HCT116 (cell line): ENCODE data around the gene GPR176. TPM values are rescaled to one million over a fixed set of nuclear protein-coding genes. Genes with fewer than 3 reads are reported as not detected.

Source experiments
- ATAC-seq: fragments of 200-7000 bp; cut with Tn5 transposase; 2 replicates; pipeline ENCODE4 v1.9.1; 2020; ENCODE audit warnings: mild to moderate bottlenecking, moderate library complexity
- BruUV-seq: library from RNA; stranded (reverse); fragments of 400-500 nt; replicated peaks from 2 replicates; lab custom pipeline; 2021; lab: Mats Ljungman, UMichigan
- CTCF ChIA-PET: fragments of 300-600 bp; sonication (Branson Sonifier 250); formaldehyde crosslinking; loops from one replicate; lab custom pipeline; 2021; ENCODE audit warnings: antibody characterized with exemption; lab: Charles Lee
- POLR2A ChIA-PET: fragments of 300-600, 350-600 bp; sonication (Branson Sonifier 250); formaldehyde crosslinking; loops from one replicate; lab custom pipeline; 2021; ENCODE audit warnings: antibody characterized with exemption; lab: Charles Lee
- RAD21 ChIA-PET, 2 experiments: fragments of 300-600 bp; sonication (Branson Sonifier 250); formaldehyde crosslinking; loops; one replicate each; lab custom pipeline; 2023; ENCODE audit warnings: low total read pairs in 2 of 2; ENCODE audit not compliant: uncharacterized antibody in 2 of 2, unreplicated experiment in 2 of 2, low non-redundant PET in 1 of 2; lab: Charles Lee
- DNase-seq: peaks from one replicate; pipeline ENCODE4 v3.0.0-alpha.2; 2010; ENCODE audit warnings: low read depth, low spot score
- H2AFZ ChIP-seq: fragments of 200-600 bp; shearing (Covaris generic), sonication (generic); 2 replicates; pipeline ENCODE4 v1.6.1; 2017; ENCODE audit warnings: low read depth, mixed run types, mixed read lengths, antibody characterized with exemption, low read length; ENCODE audit not compliant: poor library complexity, severe bottlenecking
- H3K27ac ChIP-seq: 2 replicates; pipeline ENCODE4 v1.5.1; 2012; ENCODE audit warnings: low read depth, low read length
- H3K27me3 ChIP-seq: fragments of 200-600 bp; sonication (generic); 2 replicates; pipeline ENCODE4 v1.6.1; 2016; ENCODE audit warnings: mixed run types, low read length, mixed read lengths; ENCODE audit not compliant: insufficient read depth
- H3K36me3 ChIP-seq, 2 experiments: fragments of 200-500 bp in 1 of 2; fragments of 200-600 bp in 1 of 2; sonication (Bioruptor generic) in 1 of 2; sonication (generic) in 1 of 2; 2 replicates each; pipeline versions ENCODE4 v1.5.1 to v1.6.1; 2014 to 2016; ENCODE audit warnings: low read length in 2 of 2, inconsistent platforms in 1 of 2, mixed read lengths in 1 of 2, mixed run types in 1 of 2; ENCODE audit not compliant: insufficient read depth in 2 of 2, control insufficient read depth in 1 of 2
- H3K4me1 ChIP-seq, 2 experiments: fragments of 200-600 bp in 1 of 2; sonication (generic) in 1 of 2; 2 replicates each; pipeline versions ENCODE4 v1.5.1 to v1.6.1; 2012 to 2017; ENCODE audit warnings: low read length in 2 of 2, inconsistent platforms in 1 of 2, mild to moderate bottlenecking in 1 of 2, mixed read lengths in 1 of 2, mixed run types in 1 of 2, moderate library complexity in 1 of 2; ENCODE audit not compliant: insufficient read depth in 2 of 2, control insufficient read depth in 1 of 2
- H3K4me2 ChIP-seq: fragments of 200-600 bp; sonication (generic); 2 replicates; pipeline ENCODE4 v1.6.1; 2017; ENCODE audit warnings: mixed run types, low read length, mixed read lengths
- H3K4me3 ChIP-seq, 2 experiments: fragments of 200-600 bp in 1 of 2; sonication (generic) in 1 of 2; replicated peaks in 1 of 2; 2 replicates each; pipeline ENCODE4 v1.5.1; 2011 to 2016; ENCODE audit warnings: low read length in 2 of 2, control low read depth in 1 of 2, low read depth in 1 of 2, mild to moderate bottlenecking in 1 of 2, mixed read lengths in 1 of 2, mixed run types in 1 of 2
- H3K79me2 ChIP-seq: fragments of 200-600 bp; sonication (generic); 2 replicates; pipeline ENCODE4 v1.6.1; 2017; ENCODE audit warnings: mild to moderate bottlenecking, mixed run types, low read length, moderate library complexity, mixed read lengths; ENCODE audit not compliant: insufficient read depth
- H3K9ac ChIP-seq: fragments of 200-600 bp; sonication (generic); 2 replicates; pipeline ENCODE4 v1.6.1; 2016; ENCODE audit warnings: low read length, mixed read lengths
- H3K9me2 ChIP-seq: fragments of 200-600 bp; sonication (generic), shearing (Covaris generic); 2 replicates; pipeline ENCODE4 v1.6.1; 2017; ENCODE audit warnings: mixed run types, mild to moderate bottlenecking, moderate library complexity; ENCODE audit not compliant: insufficient read depth
- H3K9me3 ChIP-seq, 2 experiments: fragments of 200-500 bp in 1 of 2; fragments of 200-600 bp in 1 of 2; sonication (Bioruptor generic) in 1 of 2; sonication (generic) in 1 of 2; 2 replicates each; pipeline ENCODE4 v1.6.1; 2014 to 2017; ENCODE audit warnings: low read length in 2 of 2, mixed read lengths in 2 of 2, inconsistent platforms in 1 of 2, low read depth in 1 of 2, mild to moderate bottlenecking in 1 of 2, mixed run types in 1 of 2, moderate library complexity in 1 of 2; ENCODE audit not compliant: control insufficient read depth in 1 of 2, insufficient read depth in 1 of 2
- H4K20me1 ChIP-seq: fragments of 200-600 bp; sonication (generic), shearing (Covaris generic); 2 replicates; pipeline ENCODE4 v1.6.1; 2017; ENCODE audit warnings: mixed run types, mild to moderate bottlenecking, moderate library complexity; ENCODE audit not compliant: insufficient read depth
- CBX3 ChIP-seq: IDR thresholded peaks from 2 replicates; pipeline ENCODE4 v1.6.1; 2012; ENCODE audit warnings: low read depth
- CEBPB ChIP-seq: IDR thresholded peaks from 2 replicates; pipeline ENCODE4 v1.6.1; 2012; ENCODE audit warnings: low read depth
- EGR1 ChIP-seq: IDR thresholded peaks from 2 replicates; pipeline ENCODE4 v1.6.1; 2012; ENCODE audit warnings: low read depth
- ELF1 ChIP-seq: IDR thresholded peaks from 2 replicates; pipeline ENCODE4 v1.6.1; 2012; ENCODE audit warnings: low read depth, borderline replicate concordance
- EZH2 ChIP-seq: fragments of 200-600 bp; sonication (generic); IDR thresholded peaks from 2 replicates; pipeline ENCODE4 v1.6.1; 2017; ENCODE audit warnings: antibody characterized with exemption, mixed run types
- EZH2phosphoT487 ChIP-seq: fragments of 200-600 bp; IDR thresholded peaks from 2 replicates; pipeline ENCODE4 v1.6.1; 2018; ENCODE audit warnings: antibody characterized with exemption, borderline replicate concordance
- POLR2A ChIP-seq: IDR thresholded peaks from 2 replicates; pipeline ENCODE4 v1.7.0; 2011; ENCODE audit warnings: borderline replicate concordance; ENCODE audit not compliant: insufficient read depth, insufficient read length; ENCODE audit errors: extremely low read depth
- POLR2AphosphoS5 ChIP-seq: IDR thresholded peaks from 2 replicates; pipeline ENCODE4 v1.6.1; 2011; ENCODE audit warnings: mild to moderate bottlenecking, low read depth, low read length, moderate library complexity
- RAD21 ChIP-seq: IDR thresholded peaks from 2 replicates; pipeline ENCODE4 v1.6.1; 2012; ENCODE audit warnings: low read depth, mild to moderate bottlenecking
- SP1 ChIP-seq: IDR thresholded peaks from 2 replicates; pipeline ENCODE4 v1.6.1; 2012; ENCODE audit warnings: low read depth
- SRF ChIP-seq: IDR thresholded peaks from 2 replicates; pipeline ENCODE4 v1.6.1; 2012; ENCODE audit warnings: low read depth
- TCF7L2 ChIP-seq: IDR thresholded peaks from 2 replicates; pipeline ENCODE4 v1.7.0; 2011; ENCODE audit warnings: borderline replicate concordance, inconsistent platforms; ENCODE audit not compliant: insufficient read depth, insufficient read length; ENCODE audit errors: extremely low read depth
- YY1 ChIP-seq: IDR thresholded peaks from 2 replicates; pipeline ENCODE4 v1.6.1; 2011; ENCODE audit warnings: low read length, low read depth, moderate library complexity, mild to moderate bottlenecking; ENCODE audit not compliant: insufficient replicate concordance; ENCODE audit errors: extremely low read depth
- ZBTB33 ChIP-seq: IDR thresholded peaks from 2 replicates; pipeline ENCODE4 v1.6.1; 2011; ENCODE audit warnings: mild to moderate bottlenecking, low read length, moderate library complexity; ENCODE audit not compliant: insufficient replicate concordance; ENCODE audit errors: extremely low read depth
- ZFX ChIP-seq: fragments of 450-650 bp; IDR thresholded peaks from 2 replicates; pipeline ENCODE4 v1.6.1; 2017
- ZNF274 ChIP-seq: fragments of 200-500 bp; sonication (Bioruptor generic); IDR thresholded peaks from 2 replicates; pipeline ENCODE4 v1.6.1; 2014; ENCODE audit warnings: mild to moderate bottlenecking, low read depth, low read length, inconsistent platforms
- intact Hi-C: fragments of 100-400 bp; cut with micrococcal nuclease; formaldehyde crosslinking; loops from 2 replicates; pipeline ENCODE4 v1.10.0; 2022
- total RNA-seq: library from RNA; stranded (reverse); gene quantifications from one replicate; pipeline ENCODE4 v1.2.1, GENCODE V29; 2021; ENCODE audit not compliant: unreplicated experiment
- TF ChIP-seq, protein P1 (sequence below), 3 experiments: fragments of 200-600 bp in 1 of 3; sonication (generic) in 1 of 3; IDR thresholded peaks in 2 of 3; conservative IDR thresholded peaks in 1 of 3; 2 replicates each; pipeline ENCODE4 v1.5.1; 2012 to 2017; ENCODE audit warnings: low read depth in 2 of 3, low read length in 2 of 3, antibody characterized with exemption in 1 of 3, borderline replicate concordance in 1 of 3, control low read depth in 1 of 3, mild to moderate bottlenecking in 1 of 3, mixed read lengths in 1 of 3, mixed run types in 1 of 3, moderate library complexity in 1 of 3; ENCODE audit not compliant: insufficient read depth in 1 of 3
- TF ChIP-seq, protein P2 (sequence below): IDR thresholded peaks from 2 replicates; pipeline ENCODE4 v1.6.1; 2012; ENCODE audit warnings: low read depth
- TF ChIP-seq, protein P3 (sequence below): IDR thresholded peaks from 2 replicates; pipeline ENCODE4 v1.6.1; 2012

Gene GPR176
- total RNA-seq, 1 experiment from 2014 or later: 1.7 TPM

- CTCF ChIA-PET: no interaction called here
- DNase-seq: no peak
- Histone ChIP-seq H3K79me2 (no peaks in the 10 kb centered on the region), H3K27me3 (no peaks in the 10 kb centered on the region), H2AFZ (no peak overlapping the region), H4K20me1 (no peaks in the 10 kb centered on the region), H3K9me2 (no peaks in the 10 kb centered on the region), H3K9me3 (no peaks in the 10 kb centered on the region), H3K27ac (no peak overlapping the region), H3K36me3 (no peaks in the 10 kb centered on the region)
- RAD21 ChIA-PET: no interaction called here
- ATAC-seq: no peak
- BruUV-seq: no TSS peak
- intact Hi-C loops: no loop called here
- TF ChIP-seq RAD21 (no peak), CBX3 (no peak), ZNF274 (no peak), SP1 (no peak), ZBTB33 (no peak), SRF (no peak), EZH2 (no peak), ZFX (no peak), POLR2AphosphoS5 (no peak), EZH2phosphoT487 (no peak), POLR2A (no peak), TCF7L2 (no peak), CEBPB (no peak), ELF1 (no peak), YY1 (no peak), EGR1 (no peak)
- TF ChIP-seq, protein P1, sequence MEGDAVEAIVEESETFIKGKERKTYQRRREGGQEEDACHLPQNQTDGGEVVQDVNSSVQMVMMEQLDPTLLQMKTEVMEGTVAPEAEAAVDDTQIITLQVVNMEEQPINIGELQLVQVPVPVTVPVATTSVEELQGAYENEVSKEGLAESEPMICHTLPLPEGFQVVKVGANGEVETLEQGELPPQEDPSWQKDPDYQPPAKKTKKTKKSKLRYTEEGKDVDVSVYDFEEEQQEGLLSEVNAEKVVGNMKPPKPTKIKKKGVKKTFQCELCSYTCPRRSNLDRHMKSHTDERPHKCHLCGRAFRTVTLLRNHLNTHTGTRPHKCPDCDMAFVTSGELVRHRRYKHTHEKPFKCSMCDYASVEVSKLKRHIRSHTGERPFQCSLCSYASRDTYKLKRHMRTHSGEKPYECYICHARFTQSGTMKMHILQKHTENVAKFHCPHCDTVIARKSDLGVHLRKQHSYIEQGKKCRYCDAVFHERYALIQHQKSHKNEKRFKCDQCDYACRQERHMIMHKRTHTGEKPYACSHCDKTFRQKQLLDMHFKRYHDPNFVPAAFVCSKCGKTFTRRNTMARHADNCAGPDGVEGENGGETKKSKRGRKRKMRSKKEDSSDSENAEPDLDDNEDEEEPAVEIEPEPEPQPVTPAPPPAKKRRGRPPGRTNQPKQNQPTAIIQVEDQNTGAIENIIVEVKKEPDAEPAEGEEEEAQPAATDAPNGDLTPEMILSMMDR (IDR thresholded peaks at IDR 0.05 in 2 of 3, conservative IDR thresholded peaks at IDR 0.05 in 1 of 3; ENCODE audit: borderline replicate concordance in 1 of 3, insufficient read depth in 1 of 3, low read depth in 2 of 3, low read length in 2 of 3): no peak
- TF ChIP-seq, protein P2, sequence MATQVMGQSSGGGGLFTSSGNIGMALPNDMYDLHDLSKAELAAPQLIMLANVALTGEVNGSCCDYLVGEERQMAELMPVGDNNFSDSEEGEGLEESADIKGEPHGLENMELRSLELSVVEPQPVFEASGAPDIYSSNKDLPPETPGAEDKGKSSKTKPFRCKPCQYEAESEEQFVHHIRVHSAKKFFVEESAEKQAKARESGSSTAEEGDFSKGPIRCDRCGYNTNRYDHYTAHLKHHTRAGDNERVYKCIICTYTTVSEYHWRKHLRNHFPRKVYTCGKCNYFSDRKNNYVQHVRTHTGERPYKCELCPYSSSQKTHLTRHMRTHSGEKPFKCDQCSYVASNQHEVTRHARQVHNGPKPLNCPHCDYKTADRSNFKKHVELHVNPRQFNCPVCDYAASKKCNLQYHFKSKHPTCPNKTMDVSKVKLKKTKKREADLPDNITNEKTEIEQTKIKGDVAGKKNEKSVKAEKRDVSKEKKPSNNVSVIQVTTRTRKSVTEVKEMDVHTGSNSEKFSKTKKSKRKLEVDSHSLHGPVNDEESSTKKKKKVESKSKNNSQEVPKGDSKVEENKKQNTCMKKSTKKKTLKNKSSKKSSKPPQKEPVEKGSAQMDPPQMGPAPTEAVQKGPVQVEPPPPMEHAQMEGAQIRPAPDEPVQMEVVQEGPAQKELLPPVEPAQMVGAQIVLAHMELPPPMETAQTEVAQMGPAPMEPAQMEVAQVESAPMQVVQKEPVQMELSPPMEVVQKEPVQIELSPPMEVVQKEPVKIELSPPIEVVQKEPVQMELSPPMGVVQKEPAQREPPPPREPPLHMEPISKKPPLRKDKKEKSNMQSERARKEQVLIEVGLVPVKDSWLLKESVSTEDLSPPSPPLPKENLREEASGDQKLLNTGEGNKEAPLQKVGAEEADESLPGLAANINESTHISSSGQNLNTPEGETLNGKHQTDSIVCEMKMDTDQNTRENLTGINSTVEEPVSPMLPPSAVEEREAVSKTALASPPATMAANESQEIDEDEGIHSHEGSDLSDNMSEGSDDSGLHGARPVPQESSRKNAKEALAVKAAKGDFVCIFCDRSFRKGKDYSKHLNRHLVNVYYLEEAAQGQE: no peak
- TF ChIP-seq, protein P3, sequence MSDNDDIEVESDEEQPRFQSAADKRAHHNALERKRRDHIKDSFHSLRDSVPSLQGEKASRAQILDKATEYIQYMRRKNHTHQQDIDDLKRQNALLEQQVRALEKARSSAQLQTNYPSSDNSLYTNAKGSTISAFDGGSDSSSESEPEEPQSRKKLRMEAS: no peak
- TF ChIP-seq, all 23 proteins: peak for 0
- Histone ChIP-seq H3K4me2 (no peak overlapping the region), H3K4me1 (no peaks in the 10 kb centered on the region), H3K4me3 (no peak overlapping the region), H3K9ac (no peak overlapping the region)
- POLR2A ChIA-PET: no interaction called here
Observed at GRCh38 chr15:39846108-39846507, 74.0 kb downstream of the GPR176 start.
